NCI-H1092 treated with DMSO at 0.1 percent for 48 hours (cell line): Measurements from ENCODE around the gene OR1J2.

Experiments used
- DNase-seq: peaks from one replicate; lab custom pipeline; 2025; lab: John Stamatoyannopoulos, UW

OR1J2 gene

GRCh38 chr9:122551371-122551770, 40.8 kb downstream of the OR1J2 start:
- no peak for DNase-seq

DNA sequence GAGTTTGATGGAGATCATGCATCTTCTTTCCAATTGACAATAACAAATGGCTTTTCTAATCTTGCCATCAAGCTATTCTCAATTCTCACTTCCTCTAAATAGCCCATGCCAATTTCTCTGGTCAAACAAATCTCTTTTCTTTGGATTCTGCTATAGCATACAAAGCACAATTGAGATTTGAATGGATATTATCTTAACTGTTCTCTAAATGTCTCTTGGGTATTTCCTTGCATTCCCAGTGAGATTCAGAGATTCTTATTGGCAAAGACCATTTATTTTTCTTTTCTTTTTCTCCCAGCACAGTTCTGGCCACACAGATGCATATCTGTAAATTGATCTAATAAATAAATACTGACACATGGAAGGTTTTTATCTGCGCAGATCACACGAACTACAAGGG, 42.2 kb downstream of the OR1J2 start, which contains the start of gene OR1N2:
OR1N2 (plus strand) TSS at position 301 of the 400 bp plus-strand sequence. CDS start 100 bp downstream, outside the sequence.
- DNase-seq, result no peak
